GM19025 (cell line): Measurements from ENCODE around the gene VIPAS39.
"Not testable (repeated sequence)": the region's sequence is repeated elsewhere in the genome, so short reads cannot be mapped to it uniquely, and the experiment has no call there.

Experiments
- ATAC-seq: cut with Tn5 transposase; IDR thresholded peaks from one replicate; pipeline ENCODE4 v1.9.1; 2021; ENCODE audit warnings: mild to moderate bottlenecking, low read depth, moderate library complexity; ENCODE audit not compliant: unreplicated experiment

Gene VIPAS39

DNA sequence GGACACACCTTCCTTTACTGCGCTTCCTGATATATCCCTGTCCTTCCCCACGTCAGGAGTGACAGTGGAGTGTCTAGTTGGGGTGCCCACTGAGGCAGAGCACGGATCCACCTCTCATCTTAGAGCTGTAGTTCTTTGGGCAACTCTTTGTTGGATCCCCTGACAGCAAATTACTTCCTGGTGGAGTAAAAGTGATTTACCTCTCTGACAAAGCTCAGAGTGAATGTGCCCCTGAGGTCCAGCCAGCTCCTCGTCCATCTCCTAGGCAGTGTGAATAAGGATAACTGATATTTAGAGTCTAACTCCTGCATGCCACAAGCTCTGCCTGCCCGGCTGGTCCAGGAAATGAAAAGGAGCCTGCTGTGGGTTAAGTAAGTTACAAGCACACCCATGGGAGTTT, 16.5 kb upstream of the VIPAS39 start:
- no peak for ATAC-seq

GRCh38 chr14:77470224-77470870, 12.9 kb upstream of the VIPAS39 start:
- ATAC-seq = no peak

DNA sequence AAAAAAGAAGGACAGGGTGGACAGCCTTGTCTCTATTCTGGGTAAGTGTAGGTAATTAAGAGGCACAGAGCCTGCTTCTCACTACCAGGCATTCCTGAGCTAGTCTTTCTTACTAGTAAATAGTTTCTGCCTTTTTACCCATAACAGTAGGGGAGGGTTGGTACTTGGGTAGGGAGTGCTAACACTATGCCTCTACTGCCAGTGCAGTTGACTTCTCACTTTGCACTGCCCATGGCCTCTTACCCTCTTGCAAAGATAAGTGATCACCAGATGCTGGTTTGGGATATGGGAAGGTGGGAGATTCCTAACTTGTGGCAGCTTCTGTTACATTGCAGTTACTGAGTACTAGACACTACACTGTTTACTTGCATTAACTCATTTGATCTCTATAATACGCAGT, 12.1 kb upstream of the VIPAS39 start:
- ATAC-seq = no peak

- ATAC-seq = no peak
These were observed 11.7 kb upstream of the VIPAS39 start for GRCh38 chr14:77469067-77469505.

- no peak for ATAC-seq
These were observed 10.4 kb upstream of the VIPAS39 start for GRCh38 chr14:77467801-77468200.

- ATAC-seq = no peak
These were observed 1.8 kb upstream of the VIPAS39 start for GRCh38 chr14:77459072-77459723.

- ATAC-seq = peak; percentile 11
These were observed 999 bp upstream of the VIPAS39 start for GRCh38 chr14:77458249-77458950.

- peak; percentile 15 for ATAC-seq
These were observed 283 bp downstream of the VIPAS39 start for GRCh38 chr14:77457115-77457521.

DNA sequence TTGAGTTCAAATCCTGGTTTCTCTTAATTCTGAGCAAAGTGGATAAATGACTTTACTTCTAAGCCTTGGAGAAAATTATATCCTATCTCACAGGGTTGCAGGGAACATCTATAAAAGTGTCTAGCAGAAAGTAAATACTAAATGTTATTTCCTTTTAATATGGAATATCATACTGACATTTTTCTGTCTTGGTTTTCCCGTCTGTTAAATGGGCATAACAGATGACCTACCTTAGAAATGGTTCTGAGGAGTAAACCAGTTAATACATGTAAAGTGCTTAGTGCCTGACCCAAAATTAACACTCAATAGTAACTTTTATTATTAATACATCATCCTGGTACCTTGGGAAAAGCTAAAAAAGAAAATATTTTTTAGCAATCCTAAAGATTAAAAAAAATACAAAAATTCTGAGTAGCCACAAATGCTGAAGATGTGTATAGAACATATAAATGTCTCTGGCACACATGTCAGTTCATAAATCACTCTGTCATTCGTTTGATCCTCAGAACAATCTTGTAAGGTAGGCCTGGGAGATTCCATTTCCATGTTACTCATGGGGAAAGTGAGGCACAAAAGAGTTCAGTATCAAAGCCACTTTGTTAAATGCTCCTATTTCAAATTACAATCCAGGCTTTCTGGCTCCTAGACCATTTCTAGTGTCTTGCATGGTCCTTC, 1.3 kb downstream of the VIPAS39 start:
- ATAC-seq = no peak

DNA sequence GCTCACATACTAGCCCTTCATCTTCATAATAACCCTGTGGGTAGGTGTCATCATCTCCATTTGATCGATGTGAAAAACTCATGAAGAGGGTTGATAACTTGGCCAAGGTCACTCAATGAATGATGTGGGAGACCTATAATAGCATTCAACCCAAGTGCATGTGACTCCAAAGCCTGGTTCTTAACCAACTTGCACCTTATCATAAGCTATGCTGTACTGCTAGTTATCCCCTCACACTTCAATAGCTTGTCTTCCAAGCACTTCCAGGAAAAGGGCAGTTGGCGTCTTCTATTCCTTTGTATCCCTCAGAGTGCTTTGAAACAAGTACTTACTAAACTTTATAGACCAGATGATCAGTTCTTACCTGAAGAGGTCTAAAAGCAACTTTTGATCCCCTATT, 15.2 kb downstream of the VIPAS39 start:
- no peak for ATAC-seq

DNA sequence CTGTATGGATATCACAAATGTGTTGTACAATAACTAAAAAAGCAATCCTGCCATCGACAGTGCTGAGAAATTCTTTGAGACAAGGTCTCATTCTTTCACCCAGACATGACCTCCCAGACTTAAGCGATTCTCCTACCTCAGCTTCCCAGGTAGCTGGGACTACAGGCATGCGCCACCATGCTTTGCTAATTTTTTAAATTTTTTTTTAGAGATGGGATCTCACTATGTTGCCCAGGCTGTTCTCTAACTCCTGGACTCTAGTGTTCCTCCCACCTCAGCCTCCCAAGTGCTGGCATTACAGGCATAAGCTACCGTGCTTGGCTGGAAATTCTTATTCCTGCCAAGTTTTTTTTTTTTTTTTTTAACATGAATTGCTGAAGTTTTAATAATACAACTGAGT, 17.5 kb downstream of the VIPAS39 start:
- ATAC-seq = no peak

DNA sequence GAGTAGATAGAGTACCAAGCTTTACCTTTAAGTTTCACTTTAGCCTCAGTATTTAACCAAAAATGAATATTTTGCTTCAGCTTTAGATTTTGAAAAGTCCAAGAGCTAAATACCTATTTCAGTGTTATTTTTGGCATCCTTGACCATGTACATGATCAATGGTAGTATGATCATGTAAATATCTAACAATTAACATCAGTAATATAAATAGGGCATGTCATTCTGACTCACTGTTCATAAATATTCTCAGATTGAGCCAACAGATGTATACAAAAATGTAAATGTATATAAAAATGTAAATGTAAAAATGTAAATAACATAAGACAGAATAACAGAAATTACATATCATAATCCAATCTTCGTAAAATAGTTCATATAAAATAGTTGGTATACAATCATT, 18.8 kb downstream of the VIPAS39 start:
- no peak for ATAC-seq

- ATAC-seq = no peak
These were observed 21.4 kb downstream of the VIPAS39 start for GRCh38 chr14:77436042-77436441.

DNA sequence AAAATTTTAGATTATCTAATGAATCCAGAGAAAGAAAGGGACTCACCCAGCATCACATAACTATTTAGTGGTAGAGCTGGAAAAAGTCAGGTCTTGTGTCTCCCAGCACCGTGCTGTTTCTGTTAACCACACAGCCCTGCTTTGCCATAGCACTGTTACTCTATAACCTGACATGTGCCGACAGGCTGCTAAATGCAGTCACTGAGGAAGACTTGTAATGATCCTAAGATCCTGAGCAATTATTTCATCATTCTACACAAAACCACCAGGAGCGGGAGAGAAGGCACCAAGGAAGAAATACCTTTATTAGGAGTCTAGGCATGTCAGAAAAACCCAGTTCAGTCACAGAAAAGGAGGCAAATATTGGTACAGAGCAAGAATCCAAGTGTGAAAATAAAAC, 31.0 kb downstream of the VIPAS39 start:
- no peak for ATAC-seq

GRCh38 chr14:77424862-77425261, 32.5 kb downstream of the VIPAS39 start:
- no peak for ATAC-seq

GRCh38 chr14:77423423-77423822, 34.0 kb downstream of the VIPAS39 start, which contains the start of gene NOXRED1:
NOXRED1 (minus strand) TSS chr14:77423523; CDS start chr14:77422889, 634 bp downstream.
- no peak for ATAC-seq

- no peak for ATAC-seq
These were observed 36.2 kb downstream of the VIPAS39 start for GRCh38 chr14:77421201-77421600.

DNA sequence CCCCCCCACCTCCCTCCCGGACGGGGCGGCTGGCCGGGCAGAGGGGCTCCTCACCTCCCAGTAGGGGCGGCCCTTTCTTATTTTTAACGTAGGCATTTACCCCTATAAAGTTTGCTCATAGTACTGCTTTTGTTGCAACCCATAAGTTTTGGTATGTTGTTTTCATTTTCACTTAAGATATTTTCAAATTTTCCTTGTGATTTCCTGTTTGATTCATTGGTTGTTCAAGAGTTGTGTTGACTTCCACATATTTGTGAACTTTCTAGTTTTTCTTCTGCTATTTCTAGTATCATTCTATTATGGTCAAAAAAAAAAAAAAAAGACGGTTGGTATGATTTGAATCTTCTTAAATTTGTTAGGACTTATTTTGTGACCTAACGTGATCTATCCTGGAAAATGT, 40.6 kb downstream of the VIPAS39 start:
- ATAC-seq = no peak

- ATAC-seq = not testable (repeated sequence)
These were observed 41.3 kb downstream of the VIPAS39 start for GRCh38 chr14:77416098-77416497.

GRCh38 chr14:77415403-77416030, 41.9 kb downstream of the VIPAS39 start:
- not testable (repeated sequence) for ATAC-seq

DNA sequence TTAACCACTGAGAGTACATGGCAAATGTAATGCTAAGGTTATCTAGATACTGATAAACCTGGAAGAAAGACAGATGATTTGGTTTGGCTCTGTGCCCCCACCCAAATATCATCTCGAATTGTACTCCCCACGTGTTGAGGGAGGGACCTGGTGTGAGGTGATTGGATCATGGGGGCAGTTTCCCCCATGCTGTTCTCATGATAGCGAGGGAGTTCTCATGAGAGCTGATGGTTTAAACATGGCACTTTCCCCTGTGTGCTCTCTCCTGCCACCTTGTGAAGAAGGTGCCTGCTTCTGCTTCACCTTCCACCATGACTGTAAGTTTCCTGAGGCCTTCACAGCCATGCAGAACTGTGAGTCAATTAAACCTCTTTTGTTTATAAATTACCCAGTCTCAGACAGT, 48.3 kb downstream of the VIPAS39 start:
- ATAC-seq = no peak
